GM19043 (cell line): ENCODE data around the gene USP49.

Source experiments
- ATAC-seq: cut with Tn5 transposase; IDR thresholded peaks from one replicate; pipeline ENCODE4 v1.9.1; 2021; ENCODE audit warnings: low read depth; ENCODE audit not compliant: unreplicated experiment

USP49 gene

DNA sequence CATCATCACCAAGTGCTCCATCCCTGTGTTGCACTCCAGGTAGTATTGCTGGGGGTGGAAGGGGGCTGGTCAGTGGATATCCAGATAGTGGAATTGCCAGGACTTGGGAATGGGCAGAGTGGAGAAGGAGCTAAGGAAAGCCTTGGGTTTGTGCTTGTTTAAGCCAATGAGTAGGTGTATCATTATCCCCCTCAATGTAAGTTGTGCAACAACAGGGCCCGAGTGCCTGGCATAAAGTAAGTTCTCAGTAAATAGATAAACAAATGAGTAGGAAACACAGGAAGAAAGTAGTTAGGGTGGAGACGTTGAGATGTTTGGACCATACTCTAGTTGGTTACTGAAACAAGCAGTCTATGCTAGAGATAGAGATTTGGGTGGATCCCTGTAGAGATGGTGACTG lies 36.6 kb upstream of the USP49 start:
- no peak for ATAC-seq

GRCh38 chr6:41929924-41930323 lies 34.7 kb upstream of the USP49 start:
- no peak for ATAC-seq

DNA sequence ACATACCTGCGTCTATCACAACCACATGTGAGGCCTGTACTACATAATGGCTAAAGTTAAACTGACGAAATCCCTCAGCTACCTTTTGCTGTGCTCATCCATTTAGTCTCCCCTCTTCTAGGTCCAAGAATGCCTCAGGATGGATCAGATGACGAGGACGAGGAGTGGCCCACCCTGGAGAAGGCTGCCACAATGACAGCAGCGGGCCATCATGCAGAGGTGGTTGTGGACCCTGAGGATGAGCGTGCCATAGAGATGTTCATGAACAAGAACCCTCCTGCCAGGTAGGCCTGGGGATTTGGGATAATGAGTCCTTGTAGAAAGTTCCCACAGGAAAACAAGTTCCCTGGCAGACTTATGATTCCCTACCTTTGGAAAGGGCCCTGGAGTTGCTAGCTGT lies 32.1 kb upstream of the USP49 start:
- ATAC-seq, result no peak

GRCh38 chr6:41922154-41922553 lies 27.0 kb upstream of the USP49 start:
- no peak for ATAC-seq

- ATAC-seq, result no peak
Observed at GRCh38 chr6:41921712-41921998, 26.5 kb upstream of the USP49 start.

- ATAC-seq, result peak; percentile 81
Observed at GRCh38 chr6:41920921-41921711, 25.9 kb upstream of the USP49 start, which contains the start of the genes BYSL and MED20. BYSL (plus strand) TSS chr6:41921499; CDS start chr6:41921563, 64 bp downstream. MED20 (minus strand) TSS chr6:41921139; CDS start chr6:41921018, 121 bp downstream.

DNA sequence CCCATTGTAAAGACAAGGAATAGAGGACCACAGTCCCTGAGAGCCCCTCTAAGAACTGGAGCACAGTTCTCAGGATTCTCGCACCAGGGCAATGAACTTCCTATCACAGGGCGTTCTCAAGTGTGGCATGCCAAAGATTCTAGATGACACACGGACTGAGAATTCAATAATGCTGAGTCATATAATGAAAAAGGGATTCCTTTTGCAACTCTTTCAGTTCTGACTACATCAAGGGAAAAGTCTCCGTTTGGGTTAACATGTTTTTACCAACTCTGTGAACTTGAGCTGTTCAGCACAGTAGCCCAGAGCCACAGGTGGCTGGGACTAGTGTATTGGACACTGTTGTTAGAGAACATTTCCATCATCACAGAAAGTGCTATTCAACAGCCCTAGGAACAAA lies 22.4 kb upstream of the USP49 start:
- ATAC-seq, result no peak

DNA sequence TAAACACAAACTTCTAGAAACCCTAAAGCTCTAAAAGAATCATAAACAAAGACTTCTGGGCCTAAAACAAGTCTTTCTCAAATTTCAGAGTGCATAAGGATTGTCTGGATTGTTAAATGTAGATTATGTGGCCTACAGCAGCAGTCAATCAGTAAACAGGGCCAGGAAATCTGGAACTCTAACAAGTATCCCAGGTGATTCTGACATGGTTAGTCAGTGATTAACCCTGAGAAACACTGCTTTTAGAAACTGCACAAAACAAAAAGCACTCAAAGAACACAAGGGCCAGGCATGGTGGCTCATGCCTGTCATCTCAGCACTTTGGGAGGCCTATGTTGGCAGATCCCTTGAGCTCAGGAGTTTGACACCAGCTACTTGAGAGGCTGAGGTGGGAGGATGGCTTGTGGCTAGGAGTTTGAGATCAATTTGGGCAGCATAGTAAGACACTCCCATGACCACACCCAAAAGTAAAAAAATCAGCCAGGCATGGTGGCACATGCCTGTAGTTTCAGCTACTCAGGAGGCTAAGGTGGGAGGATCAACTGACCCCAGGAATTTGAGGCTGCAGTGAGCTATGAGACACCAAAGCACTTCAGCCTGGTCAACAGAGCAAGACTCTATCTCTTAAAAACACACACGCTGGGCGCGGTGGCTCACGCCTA lies 19.8 kb upstream of the USP49 start:
- ATAC-seq, result no peak

GRCh38 chr6:41914343-41914742 lies 19.2 kb upstream of the USP49 start:
- ATAC-seq, result no peak

- ATAC-seq, result no peak
Observed at GRCh38 chr6:41909727-41910126, 14.6 kb upstream of the USP49 start.

DNA sequence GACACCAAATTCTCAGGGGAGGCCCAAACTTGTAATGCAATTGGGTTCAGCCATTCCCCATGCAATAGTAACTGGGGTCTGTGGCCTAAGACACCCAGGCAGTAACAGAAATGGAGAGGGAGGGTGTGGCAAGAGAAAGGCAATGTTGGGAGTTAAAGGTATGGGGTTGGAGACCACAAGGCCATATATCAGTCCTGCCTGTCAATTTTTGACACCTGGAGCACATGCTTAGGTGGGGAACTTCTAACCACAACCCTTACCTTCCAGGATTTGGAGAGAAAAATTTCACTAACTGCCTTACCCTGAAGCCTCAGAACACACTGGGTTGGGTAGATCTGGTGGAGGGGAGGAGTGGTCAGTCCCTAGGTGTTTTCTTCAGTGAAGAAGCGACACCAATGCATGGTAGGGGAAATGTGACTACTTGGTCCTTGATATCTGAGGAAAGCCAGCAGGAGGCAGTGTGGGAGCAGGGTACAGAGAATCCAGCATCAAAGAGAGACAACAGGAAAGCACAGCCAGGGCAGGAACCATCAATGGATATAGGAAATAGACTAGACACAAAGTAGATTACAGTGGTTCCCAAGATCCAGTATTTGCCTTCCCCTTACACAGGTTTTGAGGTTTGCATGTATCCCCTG lies 6.8 kb upstream of the USP49 start:
- ATAC-seq, result no peak

DNA sequence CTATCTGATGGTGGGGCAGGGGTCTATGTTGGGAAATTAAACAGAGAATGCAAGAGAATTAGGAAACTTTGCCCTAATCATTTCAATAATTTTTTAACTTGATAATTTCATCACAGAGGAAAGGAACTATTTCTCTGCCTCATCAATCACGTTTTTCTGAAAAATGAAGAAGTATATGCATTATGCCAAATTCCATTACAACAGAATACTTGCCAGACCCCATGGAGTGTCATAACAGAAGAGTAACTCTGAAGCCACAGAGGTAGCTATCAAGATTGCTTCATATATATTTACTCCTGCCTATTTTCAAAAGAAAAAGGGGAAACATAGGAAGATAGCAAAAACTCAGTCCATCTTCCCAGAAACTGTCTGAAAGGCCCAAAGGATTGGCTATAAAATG lies 5.7 kb upstream of the USP49 start:
- ATAC-seq, result no peak

- no peak for ATAC-seq
Observed at GRCh38 chr6:41896281-41896680, 1.1 kb upstream of the USP49 start.

DNA sequence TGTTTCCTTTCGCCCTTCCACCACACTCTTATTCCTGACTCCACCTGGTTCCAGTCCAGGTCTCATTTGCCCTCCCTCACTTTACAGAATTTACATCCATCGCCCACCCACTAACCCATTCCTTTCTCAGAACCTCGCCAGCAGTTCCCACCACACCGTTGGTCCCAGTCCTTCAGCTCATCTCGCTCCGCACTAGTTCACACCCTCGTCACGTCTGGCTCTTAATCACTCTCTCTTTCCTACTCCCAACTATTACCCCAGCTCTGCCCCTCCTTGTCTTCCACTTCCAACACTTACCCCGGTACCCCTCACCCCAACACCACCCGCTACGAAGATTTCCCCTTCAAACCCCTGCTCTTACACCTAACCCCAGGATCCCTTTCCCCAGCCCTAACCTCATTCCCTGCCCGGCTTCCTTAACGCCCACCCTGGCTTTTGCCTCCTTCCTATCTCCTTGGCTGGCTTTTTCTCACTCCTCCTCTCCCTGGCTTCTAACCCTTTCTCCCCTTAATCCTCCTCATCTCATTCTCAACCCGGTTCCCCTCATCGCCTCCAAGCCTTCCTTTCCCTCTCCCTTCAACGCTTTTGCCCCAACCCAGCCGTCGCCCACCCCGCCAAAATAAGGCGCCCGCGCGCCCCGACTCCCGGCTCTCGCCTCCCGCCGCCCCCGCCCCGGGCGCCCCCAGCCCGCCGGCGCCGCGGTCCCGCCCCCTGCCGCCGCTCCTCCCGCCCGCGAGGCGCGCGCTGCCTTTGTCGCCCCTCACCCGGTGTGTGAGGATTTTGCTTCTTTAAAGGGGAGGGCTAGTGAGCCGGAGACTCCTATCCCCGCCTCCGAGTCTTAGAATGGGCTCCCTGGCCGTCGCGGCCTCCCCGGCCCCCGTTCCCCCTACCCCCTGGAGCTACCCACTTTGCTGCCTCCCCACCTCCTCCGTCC lies 542 bp downstream of the USP49 start:
- ATAC-seq, result peak; percentile 14

DNA sequence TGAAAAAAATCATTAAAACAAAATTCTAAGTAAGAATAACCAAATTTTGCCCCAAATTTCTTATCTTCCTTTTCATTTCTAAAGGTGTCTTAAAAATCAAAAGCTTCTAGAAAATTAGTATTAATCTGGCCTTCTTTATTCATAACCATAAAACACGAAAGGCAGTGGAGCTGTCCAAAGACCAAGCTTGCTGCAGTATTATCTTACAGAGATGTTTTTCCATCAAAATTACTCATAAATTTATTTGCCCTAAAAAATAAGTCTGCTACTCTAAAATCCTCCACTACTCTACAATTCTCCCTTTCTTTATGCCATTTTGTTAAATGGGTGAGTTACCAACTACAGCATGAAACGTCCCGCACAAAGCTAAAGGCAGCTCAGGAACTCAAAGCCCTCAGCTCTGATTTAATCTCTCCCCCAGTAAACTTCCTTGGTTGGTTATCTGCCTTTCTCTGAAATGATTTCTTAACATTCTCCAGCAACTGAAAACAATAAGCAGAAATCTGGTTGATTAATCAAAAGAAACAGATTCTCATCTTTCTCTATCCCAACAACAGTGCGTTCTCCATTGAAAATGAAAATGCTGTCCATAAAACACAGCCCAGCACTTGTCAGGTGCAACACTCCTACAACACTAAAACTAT lies 2.1 kb downstream of the USP49 start:
- ATAC-seq, result no peak

DNA sequence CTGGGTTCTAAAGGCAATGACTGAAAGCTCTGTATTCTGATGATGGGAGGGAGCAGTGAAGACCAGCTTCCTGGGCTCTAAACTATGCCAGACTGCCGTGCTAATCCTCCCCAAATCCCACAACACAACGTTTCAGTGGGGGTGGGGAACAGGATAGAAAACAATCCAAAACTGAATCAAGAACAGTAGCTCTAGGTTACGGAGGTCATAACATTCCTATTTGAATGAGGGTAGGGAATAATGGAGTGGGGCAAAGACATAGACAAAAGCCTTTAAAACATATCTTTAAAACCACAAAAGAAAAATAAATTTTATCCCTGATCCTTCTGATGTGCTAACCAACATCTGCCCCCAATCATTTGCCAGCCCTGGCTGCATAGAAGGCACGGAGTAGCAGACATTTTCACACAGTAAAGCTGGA lies 7.8 kb downstream of the USP49 start:
- no peak for ATAC-seq

GRCh38 chr6:41885930-41886329 lies 9.2 kb downstream of the USP49 start:
- no peak for ATAC-seq

GRCh38 chr6:41884957-41885356 lies 10.2 kb downstream of the USP49 start:
- no peak for ATAC-seq

DNA sequence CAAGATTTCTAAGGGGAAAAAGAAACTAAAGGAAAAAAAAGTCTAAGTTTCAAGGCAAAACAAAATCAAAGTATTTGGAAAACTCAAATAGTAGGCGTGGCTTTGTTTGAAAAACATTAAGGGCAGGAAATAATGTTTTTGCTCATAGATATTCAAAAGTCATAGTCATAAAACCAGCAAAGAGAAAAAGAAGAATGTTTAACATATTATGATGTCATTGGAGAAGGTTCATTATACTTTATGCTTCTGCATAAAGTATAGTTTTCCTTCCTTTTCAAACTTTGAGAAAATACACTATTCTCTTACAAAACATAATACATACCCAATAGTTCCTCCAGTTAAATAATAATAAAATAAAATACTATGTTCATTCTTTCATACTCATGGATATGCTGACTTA lies 13.7 kb downstream of the USP49 start:
- ATAC-seq, result no peak

GRCh38 chr6:41878961-41879405 lies 16.2 kb downstream of the USP49 start:
- no peak for ATAC-seq
